AG10803 (cell line): ENCODE results near the gene LDB3.

Experiments
- DNase-seq: peaks from one replicate; pipeline ENCODE4 v3.0.0; 2010; ENCODE audit warnings: low read depth
- H3K4me3 ChIP-seq: 2 replicates; pipeline ENCODE4 v1.5.1; 2011; ENCODE audit warnings: mild to moderate bottlenecking, low read length, control low read depth
- CTCF ChIP-seq: conservative IDR thresholded peaks from 2 replicates; pipeline ENCODE4 v1.5.1; 2011; ENCODE audit warnings: mild to moderate bottlenecking, low read length, control low read depth, inconsistent platforms

Gene LDB3

GRCh38 chr10:86768412-86769062 lies 100.2 kb downstream of the LDB3 start:
- no peak for DNase-seq
- H3K4me3 ChIP-seq: no peak overlapping the region
- no peak for TF ChIP-seq CTCF

GRCh38 chr10:86769991-86770390 lies 101.7 kb downstream of the LDB3 start:
- H3K4me3 ChIP-seq: no peak overlapping the region
- TF ChIP-seq CTCF: no peak
- DNase-seq: no peak

GRCh38 chr10:86770412-86770960 lies 102.2 kb downstream of the LDB3 start:
- TF ChIP-seq CTCF: no peak
- H3K4me3 ChIP-seq: no peak overlapping the region
- DNase-seq: no peak

- H3K4me3 ChIP-seq: no peak overlapping the region
- DNase-seq: peak; percentile 58
- TF ChIP-seq CTCF: no peak
Measured at GRCh38 chr10:86773498-86773897, 105.2 kb downstream of the LDB3 start.

GRCh38 chr10:86775056-86775869 lies 107.0 kb downstream of the LDB3 start:
- DNase-seq: peak; percentile 24
- H3K4me3 ChIP-seq: no peak overlapping the region
- TF ChIP-seq CTCF: no peak

- no peak overlapping the region for H3K4me3 ChIP-seq
- DNase-seq: no peak
- no peak for TF ChIP-seq CTCF
Measured at GRCh38 chr10:86775870-86776180, 107.5 kb downstream of the LDB3 start.
